Activated T-cell treated with anti-CD3 and anti-CD28 coated beads, Interleukin-2, amount 50 U/mL, for 1 hour (primary cell): ENCODE measurements around the gene MPND.

ENCODE experiments used
- DNase-seq: peaks from one replicate; pipeline ENCODE4 v3.0.0-alpha.2; 2020

MPND gene, protein sequence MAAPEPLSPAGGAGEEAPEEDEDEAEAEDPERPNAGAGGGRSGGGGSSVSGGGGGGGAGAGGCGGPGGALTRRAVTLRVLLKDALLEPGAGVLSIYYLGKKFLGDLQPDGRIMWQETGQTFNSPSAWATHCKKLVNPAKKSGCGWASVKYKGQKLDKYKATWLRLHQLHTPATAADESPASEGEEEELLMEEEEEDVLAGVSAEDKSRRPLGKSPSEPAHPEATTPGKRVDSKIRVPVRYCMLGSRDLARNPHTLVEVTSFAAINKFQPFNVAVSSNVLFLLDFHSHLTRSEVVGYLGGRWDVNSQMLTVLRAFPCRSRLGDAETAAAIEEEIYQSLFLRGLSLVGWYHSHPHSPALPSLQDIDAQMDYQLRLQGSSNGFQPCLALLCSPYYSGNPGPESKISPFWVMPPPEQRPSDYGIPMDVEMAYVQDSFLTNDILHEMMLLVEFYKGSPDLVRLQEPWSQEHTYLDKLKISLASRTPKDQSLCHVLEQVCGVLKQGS

DNA sequence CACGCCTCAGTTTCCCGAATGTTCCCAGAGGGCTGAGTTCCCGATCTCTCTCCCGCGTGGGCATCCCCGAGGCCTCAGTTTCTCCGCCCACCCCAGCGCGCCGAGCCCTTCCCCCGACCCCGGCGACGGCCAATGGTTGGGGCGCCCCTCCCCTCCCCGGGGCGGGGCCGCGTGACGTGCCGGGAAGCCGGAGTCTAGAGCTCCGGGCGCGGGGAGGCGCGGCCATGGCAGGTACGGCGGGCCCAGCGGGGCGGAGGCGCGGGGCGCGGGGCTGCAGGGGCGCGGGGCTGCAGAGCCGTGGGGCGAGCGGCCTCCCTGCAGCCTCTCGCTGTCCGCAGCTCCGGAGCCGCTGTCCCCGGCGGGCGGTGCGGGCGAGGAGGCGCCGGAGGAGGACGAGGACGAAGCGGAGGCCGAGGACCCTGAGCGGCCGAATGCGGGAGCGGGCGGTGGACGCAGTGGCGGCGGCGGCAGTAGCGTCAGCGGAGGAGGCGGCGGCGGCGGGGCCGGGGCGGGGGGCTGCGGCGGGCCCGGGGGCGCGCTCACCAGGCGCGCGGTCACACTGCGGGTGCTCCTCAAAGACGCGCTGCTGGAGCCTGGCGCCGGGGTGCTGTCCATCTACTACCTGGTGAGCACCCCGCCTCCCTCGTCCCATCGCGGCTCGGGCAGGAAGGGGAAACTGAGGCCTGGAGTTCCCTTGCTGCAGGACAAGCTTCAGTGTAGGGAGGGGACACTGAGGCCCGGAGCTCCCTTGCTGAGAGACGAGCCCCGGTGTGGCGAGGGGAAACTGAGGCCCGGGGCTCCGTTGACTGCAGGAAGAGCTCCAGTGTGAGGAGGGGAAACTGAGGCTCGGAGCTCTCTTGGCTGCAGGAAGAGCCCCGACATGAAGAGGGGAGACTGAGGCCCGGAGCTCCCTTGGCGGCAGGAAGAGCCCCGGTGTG is at the start of gene MPND:
Gene MPND (plus strand): TSS at position 193 of the 938 bp plus-strand sequence. CDS start 32 bp downstream, at position 225.
- DNase-seq = peak; percentile 95

DNA sequence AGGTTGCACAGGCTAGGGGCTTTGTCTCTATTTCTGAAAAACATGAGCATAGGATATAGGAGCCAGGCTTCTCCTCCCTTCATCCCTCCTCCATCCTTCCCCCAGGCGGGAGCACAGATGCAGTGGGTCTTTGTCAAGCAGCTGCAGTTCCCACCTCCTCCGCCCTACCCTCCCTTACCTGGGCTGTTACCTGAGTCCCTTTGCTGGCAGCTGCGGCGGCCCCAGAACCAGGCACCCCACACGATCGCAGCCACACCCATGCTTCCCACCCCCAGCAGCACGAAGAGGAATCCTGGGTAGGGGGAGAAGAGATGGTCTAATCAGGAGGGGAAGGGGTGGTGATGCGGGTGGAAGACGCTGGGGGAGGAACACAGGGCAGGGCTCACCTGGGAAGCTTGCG is 49.0 kb upstream of the MPND start:
- DNase-seq = no peak

DNA sequence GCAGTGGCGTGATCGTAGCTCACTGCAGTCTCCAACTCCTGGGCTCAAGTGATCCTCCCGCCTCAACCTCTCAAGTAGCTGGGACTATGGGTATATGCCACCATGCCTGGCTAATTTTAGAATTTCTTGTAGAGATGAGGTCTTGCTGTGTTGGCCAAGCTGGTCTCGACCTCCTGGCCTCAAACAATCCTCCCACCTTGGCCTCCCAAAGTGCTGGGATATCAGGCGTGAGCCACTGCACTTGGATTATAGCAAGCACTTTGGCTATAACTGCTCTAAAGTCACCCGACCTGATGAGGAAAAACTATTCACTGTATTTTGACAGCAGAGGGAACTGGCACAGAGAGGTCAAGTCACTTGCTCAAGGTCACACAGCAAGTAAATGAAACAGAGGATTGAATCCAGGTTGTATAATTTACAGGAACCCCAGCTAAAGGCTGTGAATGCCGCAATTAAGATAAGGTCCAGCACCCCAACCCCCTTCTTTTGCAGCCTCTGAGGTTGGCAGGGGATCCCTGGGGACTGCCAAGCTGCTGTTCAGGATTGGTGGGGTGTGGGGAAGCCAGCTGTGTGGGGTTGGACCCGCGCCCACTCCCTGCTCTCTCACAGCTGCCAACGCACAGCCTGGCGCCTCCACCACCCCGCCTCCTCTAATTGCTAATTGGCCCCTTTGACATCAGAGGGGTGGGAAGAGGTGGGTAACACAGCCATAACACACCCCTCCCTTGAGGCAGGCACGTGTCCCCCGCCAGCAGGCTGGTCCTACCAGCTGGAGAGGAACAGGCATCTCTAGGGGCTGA is 47.2 kb upstream of the MPND start:
- DNase-seq = no peak

DNA sequence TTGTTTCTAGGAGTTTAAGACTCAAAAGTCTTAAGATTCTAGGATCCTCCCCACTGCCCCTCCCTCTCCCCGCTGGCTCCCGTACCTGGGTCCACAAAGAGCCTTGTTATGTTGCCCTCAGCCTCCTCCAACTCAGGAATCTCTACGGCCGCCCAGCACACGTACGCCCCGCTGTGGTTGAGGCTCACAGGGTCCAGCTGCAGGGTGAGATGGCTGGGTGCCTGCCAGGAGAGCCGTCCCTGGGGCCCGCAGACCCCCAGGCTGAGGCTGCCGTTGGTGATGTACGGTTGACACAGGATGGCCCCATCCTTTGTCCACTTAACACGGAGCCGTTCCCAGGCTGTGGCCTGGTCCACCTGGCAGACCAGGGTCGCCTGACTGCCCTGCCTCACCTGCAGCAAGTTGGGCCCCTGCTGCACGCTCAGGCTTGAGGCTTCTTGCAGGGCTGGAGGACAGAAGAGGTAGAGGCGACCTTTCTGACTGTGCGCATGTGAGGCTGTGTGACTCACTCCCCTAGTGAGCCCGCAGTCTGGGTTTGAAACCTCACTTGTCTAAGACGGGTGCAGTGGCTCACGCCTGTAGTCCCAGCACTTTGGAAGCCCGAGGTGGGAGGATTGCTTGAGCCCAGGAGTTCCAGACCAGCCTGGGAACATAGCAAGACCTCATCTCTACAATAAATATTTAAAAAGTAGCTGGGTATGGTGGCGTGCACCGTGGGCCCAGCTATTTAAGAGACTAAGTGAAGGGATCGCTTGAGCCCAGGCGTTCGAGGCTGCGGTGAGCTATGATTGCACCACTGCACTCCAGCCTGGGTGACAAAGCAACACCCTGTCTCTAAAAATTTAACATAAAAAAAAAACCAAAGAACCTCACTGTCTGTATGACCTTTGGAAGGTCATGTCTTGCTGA is 45.2 kb upstream of the MPND start:
- no peak for DNase-seq

DNA sequence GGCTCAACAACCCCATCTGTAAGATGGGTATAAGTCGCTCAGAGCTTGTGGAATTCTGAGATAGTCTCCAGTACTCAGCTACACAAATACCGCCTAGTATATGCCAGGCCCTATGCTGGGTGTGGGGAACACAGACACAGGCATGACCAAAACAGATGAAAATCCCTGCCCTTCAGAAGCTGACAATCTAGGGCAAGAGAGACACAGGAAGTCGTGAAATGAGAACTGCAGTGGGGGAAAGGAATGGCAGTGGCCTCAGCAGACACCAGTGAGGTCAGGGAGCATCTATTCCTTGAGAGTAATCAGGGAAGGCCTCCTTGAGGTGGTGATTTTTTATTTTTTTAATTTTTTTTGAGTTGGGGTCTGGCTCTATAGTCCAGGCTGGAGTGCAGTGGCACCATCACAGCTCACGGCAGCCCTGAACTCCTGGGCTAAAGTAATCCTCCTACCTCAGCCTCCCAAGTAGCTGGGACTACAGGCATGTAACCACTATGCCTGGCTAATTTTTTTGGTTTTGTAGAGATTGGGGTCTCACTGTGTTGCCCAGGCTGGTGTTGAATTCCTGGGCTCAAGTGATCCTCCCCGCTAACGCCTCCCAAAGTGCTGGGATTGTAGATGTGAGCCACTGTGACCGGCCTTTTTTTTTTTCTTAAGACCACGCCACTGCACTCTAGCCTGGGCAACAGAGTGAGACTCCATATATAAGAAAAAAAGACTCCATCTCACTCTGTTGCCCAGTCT is 44.4 kb upstream of the MPND start:
- DNase-seq = no peak

DNA sequence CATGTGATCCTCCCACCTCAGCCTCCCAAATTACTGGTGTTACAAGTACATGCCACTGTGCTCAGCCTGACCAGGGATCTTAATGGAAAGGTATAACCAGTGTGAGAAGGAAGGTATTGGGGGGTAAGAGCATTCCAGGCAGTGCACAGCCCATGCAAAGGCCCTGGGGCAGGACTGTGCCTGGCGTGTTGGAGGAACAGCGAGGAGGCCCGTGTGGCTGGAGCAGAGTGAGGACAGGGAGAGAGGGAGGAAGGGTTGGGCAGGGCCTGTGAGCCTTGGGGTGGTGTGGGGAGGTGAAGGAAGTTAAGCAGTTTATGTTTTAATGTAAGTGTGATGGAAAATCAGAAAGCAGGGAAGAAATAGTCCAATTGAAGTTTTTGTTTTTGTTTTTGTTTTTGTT is 42.8 kb upstream of the MPND start:
- DNase-seq = no peak

DNA sequence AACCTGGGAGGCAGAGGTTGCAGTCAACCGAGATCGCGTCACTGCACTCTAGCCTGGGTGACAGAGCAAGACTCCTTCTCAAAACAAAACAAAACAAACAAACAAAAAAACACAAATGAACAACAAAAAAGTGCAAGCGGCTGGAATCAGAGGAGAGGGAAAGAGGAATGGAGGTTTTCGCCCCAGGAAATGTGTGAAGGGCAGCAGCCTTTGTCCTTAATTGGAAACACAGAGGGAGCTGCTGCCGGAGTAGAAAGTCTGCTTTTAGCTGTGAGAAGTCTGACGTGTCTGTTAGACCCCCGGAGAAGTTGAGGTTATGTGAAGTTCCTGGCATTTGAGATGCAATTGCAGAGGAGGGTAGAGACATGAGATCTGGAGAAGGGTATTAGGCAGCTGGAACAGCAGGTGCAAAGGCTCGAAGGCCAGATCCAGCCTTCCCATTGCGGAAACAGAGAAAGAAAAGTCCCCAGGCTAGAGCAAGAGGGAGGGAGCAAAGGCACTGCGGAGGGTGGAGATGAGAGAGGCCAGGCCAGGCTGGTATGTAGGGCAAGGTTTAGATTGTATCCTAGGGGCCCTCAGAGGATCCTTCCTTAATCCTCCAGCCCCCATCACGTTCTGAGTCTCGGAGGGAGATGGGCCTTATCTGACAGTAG is 41.6 kb upstream of the MPND start:
- no peak for DNase-seq

DNA sequence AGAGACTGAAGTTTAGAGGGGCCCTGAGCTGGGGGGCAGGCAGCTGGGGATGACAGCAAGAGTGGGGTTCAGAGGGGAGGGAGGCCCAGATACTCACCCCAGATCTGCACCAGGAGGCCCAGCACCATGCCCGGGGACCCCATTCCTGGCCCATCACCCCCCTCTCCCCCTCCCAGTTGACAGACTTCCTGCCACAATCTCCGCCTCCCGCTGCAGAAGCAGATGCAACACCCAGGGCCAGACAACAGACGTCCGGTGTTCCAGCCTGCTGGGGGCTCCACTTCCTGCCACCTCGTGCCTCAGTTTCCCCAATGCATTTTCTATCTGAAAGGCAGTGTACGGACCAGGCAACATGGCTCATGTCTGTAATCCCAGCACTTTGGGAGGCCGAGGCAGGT is 41.1 kb upstream of the MPND start, which contains the start of gene TMIGD2:
Gene TMIGD2 (minus strand): TSS at position 147 of the 398 bp plus-strand sequence. CDS start 4 bp downstream, at position 143.
- DNase-seq = no peak

DNA sequence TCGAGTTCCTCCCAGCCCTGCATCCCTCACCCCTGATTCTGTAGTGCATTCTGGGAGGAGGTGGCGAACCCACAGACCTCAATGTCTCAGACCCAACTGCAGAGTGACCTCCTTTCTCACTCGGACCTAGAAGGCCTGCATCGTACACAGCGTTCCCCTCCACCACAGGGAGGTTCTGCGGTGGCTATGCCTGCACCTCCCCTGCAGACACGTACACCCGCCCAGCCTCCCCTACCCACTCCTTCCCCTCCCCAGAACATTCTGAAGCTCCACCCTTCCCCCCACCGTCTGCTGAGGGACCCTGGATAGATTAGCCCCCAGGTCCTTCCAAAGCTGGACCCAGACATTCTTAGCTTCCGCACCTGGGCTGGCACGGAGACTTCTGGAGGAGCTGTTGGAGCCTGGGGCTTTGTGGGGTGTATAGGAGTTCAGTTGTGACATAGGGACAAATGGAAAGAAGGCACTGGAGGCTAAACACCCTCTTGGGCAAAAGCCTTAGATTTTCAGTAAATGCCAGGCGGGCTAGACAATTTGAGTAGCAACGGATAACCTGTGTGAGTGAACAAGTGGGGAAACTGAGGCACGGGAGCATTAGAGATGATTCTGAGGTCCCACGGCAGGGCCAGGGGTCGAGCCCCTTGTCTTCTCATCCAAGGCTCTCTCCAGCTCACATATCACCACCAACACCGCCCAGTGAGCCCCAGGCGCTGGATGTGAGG is 39.4 kb upstream of the MPND start:
- no peak for DNase-seq

DNA sequence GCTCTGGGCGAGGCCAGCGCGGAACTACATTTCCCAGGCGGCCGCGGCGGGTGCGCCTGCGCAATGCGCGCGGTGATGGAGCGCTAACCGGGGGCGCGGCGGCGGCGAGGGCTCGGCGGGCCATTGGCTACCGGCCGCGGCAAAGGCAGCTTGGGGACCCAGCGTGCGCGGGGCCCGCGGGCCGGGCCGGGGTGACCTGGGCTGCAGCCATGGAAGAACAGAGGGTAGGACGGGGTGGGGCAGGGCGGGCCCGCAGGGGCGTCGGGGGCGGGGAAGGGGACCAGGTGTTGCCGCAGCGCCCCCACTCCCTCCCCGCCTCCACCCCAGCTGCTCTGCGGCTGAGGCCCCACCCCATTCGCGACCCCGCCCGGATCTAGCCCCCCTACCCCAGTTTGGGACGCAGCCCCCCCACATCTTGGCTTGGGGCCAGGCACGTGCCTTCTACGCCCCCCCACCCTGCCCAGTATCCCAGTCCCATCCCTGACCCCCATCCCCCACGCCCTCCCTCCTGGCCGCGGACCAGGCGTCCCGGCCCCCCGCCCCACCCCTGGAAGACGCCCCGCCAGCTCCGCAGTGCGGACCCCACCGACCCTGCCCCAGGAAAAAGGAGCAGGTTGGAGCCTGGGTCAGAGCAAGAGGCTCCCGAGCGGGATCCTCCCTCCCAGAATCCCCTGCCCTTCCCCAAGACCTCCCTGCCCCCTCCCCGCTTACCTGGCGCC is 38.7 kb upstream of the MPND start, which contains the start of gene FSD1:
Gene FSD1 (plus strand): TSS at position 61 of the 719 bp plus-strand sequence. CDS start 149 bp downstream, at position 210.
- DNase-seq = peak; percentile 68

DNA sequence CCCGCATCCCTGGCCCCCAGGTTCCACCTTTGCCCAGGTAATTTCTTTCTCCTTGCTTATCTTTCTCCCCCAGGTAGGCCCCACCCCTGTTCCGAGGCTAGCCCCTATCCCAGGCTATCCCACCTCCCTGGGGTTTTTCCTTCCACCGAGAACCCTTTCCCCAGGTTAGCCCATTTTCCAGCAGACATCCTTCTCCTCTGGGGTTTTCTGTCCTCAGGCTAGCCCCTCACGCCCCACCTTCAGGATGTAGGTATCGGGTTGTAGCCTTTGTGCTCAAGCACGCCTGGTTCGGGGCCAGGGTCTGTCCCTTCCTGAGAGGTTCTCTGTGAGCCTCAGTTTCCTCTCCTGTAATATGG is 38.1 kb upstream of the MPND start:
- DNase-seq = no peak

DNA sequence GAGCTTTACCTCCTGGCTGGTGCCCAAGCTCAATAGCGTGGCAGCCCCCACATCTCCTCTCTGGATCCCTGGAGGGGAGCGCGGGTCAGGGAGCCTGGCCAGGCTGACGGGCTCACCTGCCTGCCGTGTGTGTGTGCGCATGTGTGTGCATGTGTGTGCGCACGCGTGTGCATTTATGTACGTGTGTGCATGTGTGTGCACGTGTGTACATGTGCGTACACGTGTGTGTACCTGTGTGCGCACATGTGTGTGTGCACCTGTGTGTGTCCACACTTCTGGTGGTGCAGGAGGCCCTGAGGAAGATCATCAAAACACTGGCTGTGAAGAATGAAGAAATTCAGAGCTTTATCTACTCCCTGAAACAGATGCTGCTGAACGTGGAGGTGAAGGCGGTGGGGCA is 37.7 kb upstream of the MPND start:
- DNase-seq = no peak

DNA sequence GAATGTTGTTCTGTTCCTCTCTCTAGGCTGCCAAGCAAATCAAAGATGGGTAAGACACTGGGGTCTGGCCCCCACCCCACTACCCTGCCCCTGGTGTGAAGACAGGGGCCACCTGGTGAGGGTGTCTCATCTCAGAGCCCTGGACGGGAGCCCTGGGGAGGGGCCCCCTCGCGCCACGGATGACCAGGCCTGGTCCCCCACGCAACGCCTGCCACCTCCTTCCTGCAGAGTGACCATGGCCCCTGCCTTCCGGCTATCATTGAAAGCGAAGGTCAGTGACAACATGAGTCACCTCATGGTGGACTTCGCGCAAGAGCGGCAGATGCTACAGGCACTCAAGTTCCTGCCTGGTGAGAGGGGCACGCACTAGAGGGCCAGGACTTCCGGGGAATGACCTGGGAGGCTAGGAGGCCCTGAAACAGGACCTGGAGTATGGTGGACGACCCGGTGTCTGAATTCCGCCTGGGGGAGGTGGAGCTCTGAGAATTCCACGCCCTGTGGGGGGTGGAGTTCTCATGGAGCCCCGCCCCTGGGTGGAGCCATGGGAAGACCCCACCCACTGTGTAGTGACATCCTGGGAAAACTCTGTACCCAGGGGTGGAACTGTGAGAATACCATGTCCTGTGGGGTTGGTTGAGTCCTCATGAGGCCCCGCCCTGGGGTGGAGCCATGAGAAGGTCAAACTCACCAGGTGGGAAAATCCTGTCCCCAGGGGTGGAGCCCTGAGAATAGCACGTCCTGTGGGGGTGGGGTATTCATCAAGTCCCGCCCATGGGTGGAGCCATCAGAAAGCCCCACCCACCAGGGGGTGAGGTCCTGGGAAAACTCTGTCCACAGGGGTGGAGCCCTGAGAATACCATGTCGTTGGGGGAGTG is 32.9 kb upstream of the MPND start:
- no peak for DNase-seq

DNA sequence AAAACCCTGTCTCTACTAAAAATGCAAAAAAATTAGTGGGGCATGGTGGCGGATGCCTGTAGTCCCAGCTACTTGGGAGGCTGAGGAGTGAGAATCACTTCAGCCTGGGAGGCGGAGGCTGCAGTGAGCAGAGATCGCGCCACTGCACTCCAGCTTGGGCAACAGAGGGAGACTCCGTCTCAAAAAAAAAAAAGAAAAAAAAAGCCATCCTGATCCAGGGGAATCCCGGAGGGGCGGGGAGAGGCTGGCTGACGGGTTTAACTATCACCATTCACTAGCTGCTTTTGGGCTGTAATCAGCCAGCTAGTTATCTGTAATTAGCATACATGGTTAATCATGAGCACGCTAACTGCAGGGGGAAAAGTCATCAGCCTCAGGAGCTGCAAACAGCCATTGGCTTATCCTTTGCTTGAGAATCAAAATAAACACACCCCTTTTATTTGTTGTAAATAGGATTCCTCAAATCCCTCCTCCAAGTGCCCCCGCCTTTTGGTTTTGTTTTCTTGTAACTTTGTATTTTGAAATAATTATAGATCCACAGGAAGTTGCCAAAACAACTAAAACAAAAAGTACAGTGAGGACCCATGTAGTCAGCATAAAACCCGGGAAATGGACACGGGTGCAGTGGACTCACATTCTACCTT is 29.4 kb upstream of the MPND start:
- no peak for DNase-seq

DNA sequence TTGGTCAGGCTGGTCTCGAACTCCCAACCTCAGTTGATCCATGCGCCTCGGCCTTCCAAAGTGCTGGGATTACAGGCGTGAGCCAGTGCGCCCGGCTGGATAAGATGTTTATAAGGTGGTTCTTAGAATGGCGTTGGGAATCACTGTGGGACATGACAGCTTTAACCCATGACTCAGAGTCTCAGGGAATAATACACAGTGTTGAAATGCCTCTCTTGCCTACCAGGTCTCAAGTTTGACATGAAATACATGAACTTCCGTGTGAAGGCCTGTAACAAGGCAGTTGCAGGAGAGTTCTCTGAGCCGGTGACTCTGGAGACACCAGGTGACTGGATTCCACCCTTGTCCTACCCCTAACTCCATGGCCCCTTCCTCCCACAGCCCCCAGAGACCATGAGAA is 26.4 kb upstream of the MPND start:
- DNase-seq = no peak

DNA sequence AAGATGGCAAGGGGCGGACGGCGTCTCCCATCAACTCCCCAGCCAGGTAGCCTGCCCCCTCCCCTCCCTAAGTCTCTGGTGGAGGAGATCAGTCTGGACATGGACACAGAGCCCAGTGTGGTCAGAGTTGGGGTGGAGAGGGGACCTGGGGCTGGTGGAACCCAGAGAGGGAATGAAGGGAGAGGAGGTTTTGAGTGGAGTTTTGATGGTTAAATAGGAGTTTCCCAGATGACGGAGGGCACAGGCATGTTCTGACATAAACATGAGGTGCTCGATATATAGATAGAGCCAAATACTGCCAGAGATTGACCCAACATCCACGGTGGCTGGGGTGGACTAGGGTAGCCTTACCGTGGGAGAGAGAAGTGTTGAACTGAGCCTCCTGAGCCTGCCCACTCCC is 24.9 kb upstream of the MPND start:
- no peak for DNase-seq

DNA sequence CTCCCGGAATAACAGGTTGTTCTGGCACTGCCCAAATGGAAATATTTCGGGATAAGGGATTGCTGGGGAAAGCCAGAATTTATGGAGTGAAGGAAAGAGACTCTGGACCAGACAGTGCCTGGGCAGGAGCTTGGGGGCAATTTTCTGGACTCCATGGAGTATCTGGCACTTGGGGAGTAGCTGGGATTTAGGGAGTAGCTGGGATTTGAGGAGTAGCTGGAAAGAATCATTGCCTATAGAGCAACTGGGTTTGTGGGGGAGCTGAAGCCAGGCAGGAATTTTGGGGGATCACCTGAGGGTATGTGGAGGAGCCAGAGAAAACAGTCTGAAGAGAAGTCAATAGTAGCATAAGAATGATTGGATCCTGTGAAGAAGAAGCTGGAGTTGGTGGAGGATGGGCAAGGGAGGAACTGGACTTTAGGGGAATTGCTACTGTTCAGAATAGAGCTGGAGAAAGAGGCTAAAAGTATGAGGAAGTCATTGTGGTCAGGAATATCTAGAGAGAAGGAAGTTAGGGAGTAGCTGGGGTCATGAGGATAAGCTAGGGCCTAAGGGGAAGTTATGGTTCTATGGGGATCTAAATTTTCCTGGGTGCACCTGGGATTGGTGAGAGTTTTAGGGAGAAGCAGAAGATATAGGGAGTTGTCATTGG is 24.2 kb upstream of the MPND start:
- DNase-seq = no peak
